ENCODE measurements around the gene ARID1B.

GRCh38 chr6:156906451-156906850, 129.3 kb downstream of the ARID1B start:
- TF ChIP-seq CTCF (IDR thresholded peaks at IDR 0.05): no peak
- TF ChIP-seq SIN3A (IDR thresholded peaks at IDR 0.05; ENCODE audit: borderline replicate concordance, insufficient read depth, low read depth, low read length): no peak
